PC-9 (cell line): Measurements from ENCODE around the gene ENTR1.

Experiments used
- EZH2 ChIP-seq: fragments of 200-600 bp; sonication (generic); IDR thresholded peaks from 2 replicates; pipeline ENCODE4 v1.8.0; 2017; ENCODE audit warnings: antibody characterized with exemption, low read depth
- TF ChIP-seq, protein P1 (sequence below): fragments of 200-600 bp; sonication (generic); conservative IDR thresholded peaks from 2 replicates; pipeline ENCODE4 v1.6.1; 2017; ENCODE audit warnings: mixed run types, antibody characterized with exemption, mild to moderate bottlenecking, moderate library complexity

GRCh38 chr9:136378170-136379002 lies 32.0 kb downstream of the ENTR1 start:
- TF ChIP-seq, protein P1, sequence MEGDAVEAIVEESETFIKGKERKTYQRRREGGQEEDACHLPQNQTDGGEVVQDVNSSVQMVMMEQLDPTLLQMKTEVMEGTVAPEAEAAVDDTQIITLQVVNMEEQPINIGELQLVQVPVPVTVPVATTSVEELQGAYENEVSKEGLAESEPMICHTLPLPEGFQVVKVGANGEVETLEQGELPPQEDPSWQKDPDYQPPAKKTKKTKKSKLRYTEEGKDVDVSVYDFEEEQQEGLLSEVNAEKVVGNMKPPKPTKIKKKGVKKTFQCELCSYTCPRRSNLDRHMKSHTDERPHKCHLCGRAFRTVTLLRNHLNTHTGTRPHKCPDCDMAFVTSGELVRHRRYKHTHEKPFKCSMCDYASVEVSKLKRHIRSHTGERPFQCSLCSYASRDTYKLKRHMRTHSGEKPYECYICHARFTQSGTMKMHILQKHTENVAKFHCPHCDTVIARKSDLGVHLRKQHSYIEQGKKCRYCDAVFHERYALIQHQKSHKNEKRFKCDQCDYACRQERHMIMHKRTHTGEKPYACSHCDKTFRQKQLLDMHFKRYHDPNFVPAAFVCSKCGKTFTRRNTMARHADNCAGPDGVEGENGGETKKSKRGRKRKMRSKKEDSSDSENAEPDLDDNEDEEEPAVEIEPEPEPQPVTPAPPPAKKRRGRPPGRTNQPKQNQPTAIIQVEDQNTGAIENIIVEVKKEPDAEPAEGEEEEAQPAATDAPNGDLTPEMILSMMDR: no peak
- no peak for TF ChIP-seq EZH2
